Activated CD4-positive, alpha-beta T cell treated with anti-CD3 and anti-CD28 coated beads, Interleukin-2, amount 50 U/mL, for 1 hour (primary cell): Measurements from ENCODE around the gene UFM1.
"Not testable (repeated sequence)": the region's sequence is repeated elsewhere in the genome, so short reads cannot be mapped to it uniquely, and the experiment has no call there.

Experiments
- DNase-seq: peaks from one replicate; pipeline ENCODE4 v3.0.0-alpha.2; 2020

The UFM1 gene

GRCh38 chr13:38366954-38367645, 17.4 kb downstream of the UFM1 start:
- no peak for DNase-seq

GRCh38 chr13:38369058-38369457, 19.4 kb downstream of the UFM1 start:
- no peak for DNase-seq

GRCh38 chr13:38370096-38370495, 20.4 kb downstream of the UFM1 start:
- not testable (repeated sequence) for DNase-seq

- no peak for DNase-seq
Measured at GRCh38 chr13:38372820-38373383, 23.3 kb downstream of the UFM1 start.

- no peak for DNase-seq
Measured at GRCh38 chr13:38376546-38376945, 26.9 kb downstream of the UFM1 start.

GRCh38 chr13:38381890-38382289, 32.2 kb downstream of the UFM1 start:
- no peak for DNase-seq

- no peak for DNase-seq
Measured at GRCh38 chr13:38382946-38383345, 33.3 kb downstream of the UFM1 start.

GRCh38 chr13:38384171-38384570, 34.5 kb downstream of the UFM1 start:
- DNase-seq: no peak

- no peak for DNase-seq
Measured at GRCh38 chr13:38385153-38385891, 35.7 kb downstream of the UFM1 start.

- DNase-seq: no peak
Measured at GRCh38 chr13:38386421-38386820, 36.8 kb downstream of the UFM1 start.

GRCh38 chr13:38391341-38391740, 41.7 kb downstream of the UFM1 start:
- no peak for DNase-seq

- no peak for DNase-seq
Measured at GRCh38 chr13:38394777-38395496, 45.3 kb downstream of the UFM1 start.

GRCh38 chr13:38395497-38395788, 45.8 kb downstream of the UFM1 start:
- no peak for DNase-seq

- no peak for DNase-seq
Measured at GRCh38 chr13:38398711-38399493, 49.3 kb downstream of the UFM1 start.

- DNase-seq: no peak
Measured at GRCh38 chr13:38399535-38399934, 49.9 kb downstream of the UFM1 start.

GRCh38 chr13:38401276-38401675, 51.6 kb downstream of the UFM1 start:
- no peak for DNase-seq

GRCh38 chr13:38405216-38405615, 55.6 kb downstream of the UFM1 start:
- no peak for DNase-seq

GRCh38 chr13:38409771-38410170, 60.1 kb downstream of the UFM1 start:
- no peak for DNase-seq

- DNase-seq: no peak
Measured at GRCh38 chr13:38412266-38412665, 62.6 kb downstream of the UFM1 start.
